SK-N-MC (cell line): ENCODE results near the gene MUS81.

ENCODE experiments used
- EZH2 ChIP-seq: fragments of 200-600 bp; sonication (generic); IDR thresholded peaks from one replicate; pipeline ENCODE4 v1.6.1; 2017; ENCODE audit warnings: antibody characterized with exemption
- FOXP2 ChIP-seq: optimal IDR thresholded peaks from 2 replicates; pipeline ENCODE3; 2011; ENCODE audit warnings: mild to moderate bottlenecking, moderate library complexity; ENCODE audit not compliant: insufficient read depth; ENCODE audit errors: extremely low read length, control extremely low read depth
- POLR2AphosphoS5 ChIP-seq: IDR thresholded peaks from 2 replicates; pipeline ENCODE4 v1.6.1; 2012; ENCODE audit warnings: mild to moderate bottlenecking, low read depth, low read length, borderline replicate concordance

GRCh38 chr11:65865550-65866172, 5.4 kb downstream of the MUS81 start:
- peak; percentile 12; the same call in 1 of the 2 replicates for TF ChIP-seq POLR2AphosphoS5
- no peak for TF ChIP-seq EZH2
- no peak for TF ChIP-seq FOXP2
